ENCODE measurements around the gene YES1.
"Not testable (repeated sequence)": the region's sequence is repeated elsewhere in the genome, so short reads cannot be mapped to it uniquely, and the experiment has no call there.

YES1 gene

DNA sequence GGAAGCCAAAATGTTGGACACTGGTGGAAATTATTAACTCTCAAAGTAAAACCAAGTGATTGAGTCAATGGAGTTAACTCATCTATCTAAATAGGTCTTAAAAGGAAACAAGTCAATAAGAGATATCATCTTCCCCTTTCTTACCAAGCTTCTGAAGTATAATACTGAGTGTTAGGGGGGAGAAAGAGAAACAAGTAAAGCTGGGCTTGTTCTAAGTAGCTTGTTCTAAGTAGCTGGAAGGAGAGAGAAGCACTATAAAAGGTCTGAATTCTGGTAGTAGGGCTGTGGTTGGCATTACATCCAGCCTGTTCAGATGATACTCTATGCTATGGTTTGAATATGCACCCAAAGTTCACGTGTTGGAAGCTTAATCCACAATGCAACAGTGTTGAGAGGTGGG is 26.8 kb downstream of the YES1 start:
- DNase-seq, result no peak

DNA sequence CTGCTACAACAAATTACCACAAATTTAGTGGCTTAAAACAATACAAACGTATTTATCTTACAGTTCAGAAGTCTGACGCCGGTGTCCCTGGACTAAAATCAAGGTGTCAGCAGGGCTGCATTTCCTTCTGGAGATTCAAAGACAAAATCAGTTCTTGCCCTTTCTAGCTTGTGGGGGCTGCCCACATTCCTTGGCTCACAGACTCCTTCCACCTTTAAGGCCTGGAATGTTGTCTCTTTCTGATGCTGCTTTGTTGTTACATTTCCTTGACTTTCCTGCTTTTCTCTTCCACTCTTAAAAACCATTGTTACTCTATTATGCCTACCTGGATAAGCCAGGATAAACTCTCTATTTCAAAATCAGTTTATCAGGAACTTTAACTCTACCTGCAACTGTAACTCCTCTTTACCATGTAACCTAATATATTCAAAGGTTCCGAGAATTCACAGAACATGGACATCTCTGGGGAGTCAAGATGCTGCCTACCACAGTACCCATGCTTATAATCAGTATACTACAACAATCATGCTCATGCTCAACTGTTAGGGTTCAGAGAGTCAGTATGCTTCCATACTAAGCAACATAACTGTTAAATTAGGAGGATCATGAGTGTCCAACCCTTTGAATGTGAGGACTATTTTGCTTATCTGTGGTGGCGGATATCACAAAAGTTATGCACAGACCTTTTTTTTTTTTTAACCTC is 27.4 kb downstream of the YES1 start:
- no peak for DNase-seq

DNA sequence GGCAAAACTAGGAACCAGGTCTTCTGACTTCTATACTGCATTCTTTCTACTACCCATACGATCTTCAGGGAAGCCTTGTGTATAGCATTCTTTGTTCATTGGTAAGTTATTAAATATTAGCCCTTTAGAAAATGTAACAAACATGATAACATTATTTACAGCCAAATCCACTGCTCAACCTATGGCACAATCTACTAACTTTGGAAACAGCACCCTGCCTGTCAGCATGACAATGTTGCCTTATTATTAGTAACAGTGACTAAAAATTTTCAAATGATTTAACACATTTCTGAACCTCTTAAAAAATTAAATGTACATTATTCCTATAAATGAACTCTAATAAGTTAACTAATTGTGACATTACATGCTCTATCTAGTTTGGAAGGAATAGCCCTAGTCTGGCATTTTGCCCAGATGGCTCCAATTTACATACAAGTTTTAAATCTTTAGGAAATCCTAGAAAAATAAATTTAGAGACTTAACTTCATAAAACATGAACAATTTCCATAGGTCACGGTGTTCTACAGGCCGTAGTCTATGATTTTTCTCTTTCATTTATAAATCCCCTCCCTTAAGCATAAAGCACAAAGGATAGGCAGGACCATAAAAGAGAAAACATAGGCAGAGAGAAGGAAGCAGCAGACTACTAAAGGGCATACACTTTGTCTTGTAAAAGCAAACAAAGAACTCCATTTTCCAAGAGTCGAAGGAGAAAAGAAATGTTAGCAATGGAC is 33.7 kb downstream of the YES1 start:
- DNase-seq, result no peak

DNA sequence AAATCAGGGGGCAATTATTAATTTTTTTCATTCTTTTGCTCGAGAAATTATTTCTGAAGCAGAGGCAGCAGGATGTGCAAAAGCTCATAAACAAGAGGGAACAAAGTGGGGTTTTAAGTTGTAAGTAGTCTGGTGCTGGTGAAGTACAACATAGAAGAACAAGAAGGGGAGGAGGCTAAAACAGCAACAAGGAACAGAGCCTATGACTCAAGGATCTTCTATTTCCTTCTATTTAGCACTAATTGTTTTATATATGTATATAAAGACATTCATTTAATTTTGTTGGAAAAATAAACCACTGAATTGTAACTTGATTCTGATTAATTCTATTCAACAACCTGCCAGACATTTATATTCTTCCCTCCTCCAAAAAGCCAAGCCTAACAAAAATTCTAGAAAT is 35.0 kb downstream of the YES1 start:
- DNase-seq, result no peak

DNA sequence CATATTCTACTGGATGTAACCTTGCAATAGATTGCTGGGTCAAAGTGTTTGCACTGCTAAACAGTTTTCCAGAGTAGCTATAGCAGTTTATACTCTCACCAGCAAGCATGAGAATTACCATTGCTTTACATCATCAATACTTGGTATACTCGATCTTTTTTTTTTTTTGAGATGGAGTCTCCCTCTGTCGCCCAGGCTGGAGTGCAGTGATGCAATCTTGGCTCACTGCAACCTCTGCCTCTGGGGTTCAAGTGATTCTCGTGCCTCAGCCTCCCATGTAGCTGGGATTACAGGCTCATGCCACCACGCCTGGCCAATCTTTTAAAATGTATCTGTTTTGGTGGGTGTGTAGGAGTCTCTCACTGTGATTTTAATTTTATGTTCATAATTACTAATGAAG is 36.0 kb downstream of the YES1 start:
- DNase-seq, result not testable (repeated sequence)

DNA sequence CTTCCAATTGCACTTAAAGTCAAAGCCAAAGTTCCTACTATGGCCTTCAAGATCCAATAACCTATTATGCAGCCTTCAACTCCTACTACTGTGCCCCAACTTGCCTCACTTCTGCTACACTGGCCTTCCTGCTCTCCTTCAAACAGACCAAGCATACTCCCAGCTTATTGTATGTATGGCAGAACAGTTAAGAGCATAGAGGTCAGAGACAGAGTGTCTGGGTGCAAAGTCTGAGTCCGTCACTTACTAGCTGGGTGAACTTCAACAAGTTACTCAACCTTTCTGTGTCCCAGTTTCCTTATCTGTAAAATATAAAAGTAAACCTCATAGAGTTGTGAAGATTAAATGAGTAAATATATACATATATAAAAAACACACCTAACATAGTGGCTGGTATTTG is 37.2 kb downstream of the YES1 start:
- no peak for DNase-seq

DNA sequence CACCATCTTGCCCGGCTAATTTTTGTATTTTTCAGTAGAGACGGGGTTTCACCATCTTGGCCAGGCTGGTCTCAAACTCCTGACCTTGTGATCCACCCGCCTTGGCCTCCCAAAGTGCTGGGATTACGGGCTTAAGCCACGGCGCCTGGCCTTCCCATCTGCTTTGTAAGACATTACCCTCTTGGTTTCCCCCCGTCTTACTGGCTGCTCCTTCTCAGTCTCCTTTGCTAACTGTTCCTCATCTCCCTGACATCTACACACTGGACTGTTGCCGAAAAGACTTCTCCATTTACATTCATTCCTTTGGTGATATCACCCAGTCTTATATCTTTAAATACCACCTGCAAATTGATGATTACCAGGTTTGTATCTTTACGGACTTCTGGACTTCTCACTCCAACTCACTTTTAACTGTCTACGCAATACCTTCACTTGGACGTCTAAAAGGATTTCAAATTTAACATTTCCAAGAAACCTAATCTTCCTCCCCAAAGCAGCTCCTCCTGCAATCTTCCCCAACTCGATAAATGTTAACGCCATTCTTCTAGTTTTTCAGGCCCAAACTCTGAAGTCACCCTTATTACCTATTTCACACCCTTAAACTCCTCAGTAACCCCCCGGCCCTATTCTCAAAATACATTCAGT is 37.9 kb downstream of the YES1 start:
- no peak for DNase-seq

DNA sequence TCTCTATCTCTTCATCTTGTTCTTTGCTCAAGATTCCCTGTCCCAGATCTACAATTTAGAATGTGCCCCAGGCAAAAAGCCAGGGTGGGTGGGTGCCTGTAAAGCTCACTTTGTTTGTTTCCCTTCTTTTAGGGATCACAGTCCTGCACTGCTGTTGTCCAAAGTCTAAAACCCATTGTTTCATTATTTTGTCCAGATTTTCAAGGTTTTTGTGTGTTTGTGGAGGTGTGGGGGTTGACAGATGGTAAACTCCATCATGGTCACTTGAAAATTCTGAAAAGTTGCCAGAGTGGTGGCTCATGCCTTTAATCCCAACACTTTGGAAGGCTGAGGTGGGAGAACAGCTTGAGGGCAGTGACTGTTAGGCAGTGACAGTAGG is 41.5 kb downstream of the YES1 start:
- DNase-seq, result no peak

DNA sequence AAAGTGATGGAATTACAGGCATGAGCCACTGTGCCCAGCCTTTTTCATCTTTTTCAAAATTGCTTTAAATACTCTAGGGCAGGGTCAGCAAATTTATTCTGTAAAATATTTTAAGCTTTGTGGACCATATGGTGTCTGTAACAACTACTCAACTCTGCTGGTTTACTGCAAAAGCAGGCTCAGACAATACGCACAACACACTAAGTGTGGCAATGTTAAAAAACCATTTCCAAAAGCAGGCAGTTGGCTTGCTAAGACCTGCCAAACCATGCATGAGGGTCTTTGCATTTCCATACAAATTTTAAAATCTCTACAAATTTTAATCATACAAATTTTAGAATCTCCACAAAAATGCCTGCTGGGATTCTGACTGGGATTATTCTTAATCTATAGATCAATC is 44.1 kb downstream of the YES1 start:
- DNase-seq, result no peak

DNA sequence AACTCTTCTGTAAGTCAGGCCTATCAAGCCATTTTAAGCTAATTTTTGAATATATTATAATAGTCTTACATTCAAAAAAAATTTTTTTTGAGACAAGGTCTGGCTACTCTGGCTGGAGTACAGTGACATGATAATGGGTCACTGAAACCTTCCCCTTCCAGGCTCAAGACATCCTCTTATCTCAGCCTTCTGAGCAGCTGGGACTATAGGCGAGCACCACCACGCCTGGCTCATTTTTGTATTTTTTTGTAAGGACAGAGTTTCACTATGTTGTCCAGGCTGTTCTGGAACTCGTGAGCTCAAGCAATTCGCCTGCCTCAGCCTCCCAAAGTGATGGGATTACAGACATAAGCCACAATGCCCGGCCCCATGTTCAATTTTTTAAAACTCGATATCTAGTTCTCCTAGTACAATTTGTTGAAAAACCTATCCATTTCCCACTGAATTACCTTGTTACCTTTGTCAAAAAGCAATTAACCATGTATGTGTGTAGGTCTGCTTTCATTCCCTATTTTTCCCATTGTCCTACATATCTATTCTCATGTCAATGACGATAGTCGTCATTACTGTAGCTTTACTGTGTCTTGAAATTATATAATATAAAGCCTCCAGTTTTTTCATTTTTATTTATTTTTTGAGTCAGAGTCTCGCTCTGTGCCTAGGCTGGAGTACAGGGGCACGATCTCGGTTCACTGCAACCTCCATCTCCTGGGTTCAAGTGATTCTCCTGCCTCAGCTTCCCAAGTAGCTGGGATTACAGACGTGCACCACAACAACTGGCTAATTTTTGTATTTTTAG is 44.8 kb downstream of the YES1 start:
- DNase-seq, result no peak

DNA sequence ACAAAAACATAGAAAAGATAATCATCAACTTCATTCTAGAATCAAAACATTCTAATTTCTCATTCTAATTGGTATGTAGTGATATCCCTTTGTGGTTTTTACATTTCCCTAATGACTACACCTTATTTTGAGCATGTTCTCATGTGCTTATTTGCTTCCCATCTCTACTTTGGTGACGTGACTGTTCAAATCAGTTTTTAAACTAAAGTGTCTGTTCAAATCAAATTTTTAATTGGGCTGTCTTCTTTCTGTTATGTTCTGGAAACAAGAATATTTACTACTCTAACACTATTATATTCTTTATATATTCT is 45.5 kb downstream of the YES1 start:
- DNase-seq, result no peak

DNA sequence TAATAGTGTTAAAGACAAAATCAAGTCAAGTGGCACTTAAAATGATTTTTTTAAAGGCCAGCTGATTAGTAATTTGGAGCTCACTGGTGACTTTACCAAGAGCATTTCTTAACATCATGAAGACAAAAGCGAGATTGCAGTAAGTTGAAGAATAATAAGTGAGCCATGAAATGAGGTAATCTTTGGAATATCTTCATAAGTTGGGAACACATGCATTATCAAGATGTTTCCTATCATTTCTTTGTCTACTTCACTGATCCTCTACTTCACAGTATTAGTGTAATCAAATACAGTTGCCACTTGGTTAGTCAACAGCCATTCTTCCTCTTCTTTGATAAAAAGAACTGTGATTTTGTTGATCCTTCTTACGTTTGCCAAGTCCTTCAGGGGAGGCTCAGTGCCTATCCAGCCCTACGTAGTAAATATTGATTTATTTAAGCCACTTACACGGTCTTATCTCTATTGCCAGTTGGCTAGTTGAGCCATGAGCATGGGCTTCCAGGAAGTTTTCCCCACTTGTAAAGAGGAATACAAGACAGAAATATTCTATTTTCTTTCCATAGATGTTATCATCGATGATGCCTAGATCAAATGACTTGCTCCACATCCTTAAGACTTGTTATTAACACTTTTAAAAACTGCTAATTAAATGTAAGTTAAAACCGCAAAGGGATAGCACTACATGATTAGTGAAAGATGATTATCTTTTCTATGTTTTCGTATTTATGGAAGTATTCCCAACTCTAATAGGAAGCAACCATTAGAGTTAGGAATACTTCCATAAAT is 46.1 kb downstream of the YES1 start:
- DNase-seq, result no peak

DNA sequence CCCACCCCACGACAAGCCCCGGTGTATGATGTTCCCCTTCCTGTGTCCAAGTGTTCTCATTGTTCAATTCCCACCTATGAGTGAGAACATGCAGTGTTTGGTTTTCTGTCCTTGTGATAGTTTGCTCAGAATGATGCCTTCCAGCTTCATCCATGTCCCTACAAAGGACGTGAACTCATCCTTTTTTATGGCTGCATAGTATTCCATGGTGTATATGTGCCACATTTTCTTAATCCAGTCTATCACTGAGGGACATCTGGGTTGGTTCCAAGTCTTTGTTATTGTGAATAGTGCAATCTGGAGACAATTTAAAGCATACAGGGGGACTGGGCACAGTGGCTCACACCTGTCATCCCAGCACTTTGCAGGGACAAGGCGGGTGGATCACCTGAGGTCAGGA is 52.2 kb downstream of the YES1 start:
- not testable (repeated sequence) for DNase-seq

DNA sequence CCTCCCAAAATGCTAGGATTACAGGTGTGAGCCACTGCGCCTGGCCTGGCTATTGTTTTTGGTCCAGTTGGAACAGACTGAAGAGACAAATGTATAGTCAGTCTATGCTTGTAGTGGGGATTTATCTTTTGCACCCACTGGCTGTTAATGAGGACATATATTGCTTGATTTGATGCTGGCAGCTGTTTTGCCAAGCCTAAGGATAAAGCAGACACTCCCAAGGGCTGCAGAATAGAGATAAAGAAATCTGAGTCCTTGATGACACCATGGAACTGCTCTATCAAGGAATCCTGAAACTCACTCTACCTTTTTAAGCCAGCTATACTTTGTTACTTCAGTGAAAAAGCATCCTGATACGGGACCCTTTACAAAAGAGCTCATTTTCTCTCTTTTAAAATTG is 56.5 kb downstream of the YES1 start:
- no peak for DNase-seq

DNA sequence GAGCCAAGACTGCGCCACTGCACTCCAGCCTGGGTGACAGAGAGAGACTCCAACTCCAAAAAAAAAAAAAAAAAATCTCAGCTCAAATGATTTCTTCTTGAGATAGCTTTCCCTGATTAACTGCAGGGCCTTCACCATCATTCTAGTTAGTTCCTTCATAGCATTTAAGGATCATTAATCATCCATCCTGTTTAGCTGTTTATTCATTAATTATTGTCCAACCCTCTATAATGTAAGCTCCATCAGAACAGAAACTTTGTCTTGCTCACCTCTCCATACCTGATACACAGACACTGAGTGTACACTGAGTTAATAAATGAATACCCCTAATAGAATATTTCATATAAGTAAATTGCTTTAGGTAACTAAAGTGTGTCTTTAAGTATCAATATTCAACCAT is 57.4 kb downstream of the YES1 start:
- DNase-seq, result no peak

DNA sequence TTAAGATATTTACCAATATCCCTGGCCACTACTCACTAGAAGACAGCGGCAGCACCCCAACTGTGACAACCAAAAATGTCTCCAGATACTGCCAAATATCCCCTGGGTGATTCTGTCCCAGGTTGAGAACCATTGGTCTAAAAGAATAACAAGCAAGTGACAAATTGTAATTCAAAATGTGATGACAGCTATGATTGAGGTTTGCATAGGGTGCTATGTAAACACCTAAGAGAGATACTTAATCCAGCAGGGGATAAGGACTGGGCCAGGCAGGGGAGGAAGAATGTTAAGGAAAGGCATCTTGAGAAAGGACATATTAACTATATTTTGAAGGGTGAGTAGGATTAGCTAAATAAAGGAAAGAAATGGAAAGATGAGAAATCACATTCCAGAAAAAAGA is 61.6 kb downstream of the YES1 start:
- no peak for DNase-seq

DNA sequence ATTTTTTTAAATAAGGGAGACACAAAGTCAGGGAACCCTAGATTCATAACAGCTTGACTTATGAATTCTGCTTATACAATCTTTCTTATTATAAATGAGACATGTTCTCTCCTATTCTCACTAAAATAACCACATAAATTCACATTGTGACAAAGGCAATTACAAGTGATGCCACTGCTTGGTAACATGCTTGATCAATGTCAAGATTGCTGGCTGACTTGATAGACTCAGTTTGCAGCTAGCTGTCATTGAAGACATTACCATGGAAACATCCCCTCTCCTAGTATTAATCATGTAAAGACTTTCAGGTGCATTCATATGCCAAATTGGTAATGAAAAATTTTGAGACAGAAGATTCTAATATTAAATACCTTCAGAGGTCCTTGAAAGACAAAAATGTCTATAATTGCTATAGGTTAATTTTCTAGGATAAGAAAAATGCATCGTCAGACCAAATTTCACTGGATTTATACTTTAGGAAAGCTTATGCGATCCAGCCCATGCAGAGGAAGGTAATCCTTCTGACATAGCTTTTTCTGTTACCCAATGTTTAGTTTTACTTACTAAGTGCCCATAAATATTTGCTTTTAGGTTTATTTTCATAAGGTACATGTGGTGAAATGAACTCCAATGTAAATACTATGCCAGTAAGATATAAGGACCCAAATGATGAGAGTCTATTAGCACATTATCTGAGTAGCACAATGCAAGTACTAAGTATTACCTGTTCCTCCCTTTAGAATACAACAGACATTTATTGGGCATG is 67.0 kb downstream of the YES1 start:
- no peak for DNase-seq

DNA sequence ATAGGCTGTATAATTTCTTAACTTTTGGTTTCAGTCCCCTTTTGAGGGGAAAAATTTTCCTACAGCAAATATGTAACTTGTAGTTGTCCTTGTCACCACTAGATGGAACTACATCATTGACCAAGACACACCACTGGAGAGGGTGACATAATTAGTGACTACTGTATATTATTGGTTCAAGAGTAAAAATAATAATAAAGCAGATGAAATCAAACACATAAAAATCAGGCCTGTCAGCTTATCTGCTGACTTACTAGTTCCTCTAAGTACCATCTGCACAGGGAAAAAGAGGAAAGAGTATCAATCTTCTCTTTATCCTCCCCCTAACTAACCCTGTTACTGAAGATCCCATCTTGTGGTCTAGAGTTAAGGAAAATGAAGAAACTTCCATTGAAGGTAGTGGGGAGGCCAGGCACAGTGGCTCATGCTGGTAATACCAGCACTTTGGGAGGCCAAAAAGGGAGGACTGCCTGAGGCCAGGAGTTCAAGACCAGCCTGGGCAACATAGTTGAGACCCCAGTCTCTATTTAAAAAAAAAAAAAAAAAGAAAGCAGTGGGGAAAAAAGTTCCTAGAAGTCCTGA is 70.0 kb downstream of the YES1 start:
- peak in 2 of 58 donors; percentile 6 to 8 for DNase-seq

DNA sequence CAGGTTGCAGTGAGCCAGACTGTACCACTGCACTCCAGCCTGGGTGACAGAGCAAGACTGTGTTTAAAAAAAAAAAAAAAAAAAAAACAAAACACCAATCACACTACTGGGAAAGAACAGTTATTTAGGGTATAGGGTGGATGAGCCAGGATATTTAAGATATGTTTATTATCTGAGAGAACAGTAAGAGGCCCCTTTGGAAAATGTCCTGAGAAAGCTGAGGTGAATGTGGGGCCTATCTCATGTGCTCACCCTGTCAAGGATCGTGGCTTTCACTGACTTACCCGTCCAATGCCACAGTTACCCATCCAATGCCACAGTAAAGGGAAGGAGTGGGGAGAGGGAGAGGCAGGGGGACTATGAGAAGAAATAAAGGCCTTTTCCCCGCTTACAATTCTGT is 79.7 kb downstream of the YES1 start:
- DNase-seq, result no peak

DNA sequence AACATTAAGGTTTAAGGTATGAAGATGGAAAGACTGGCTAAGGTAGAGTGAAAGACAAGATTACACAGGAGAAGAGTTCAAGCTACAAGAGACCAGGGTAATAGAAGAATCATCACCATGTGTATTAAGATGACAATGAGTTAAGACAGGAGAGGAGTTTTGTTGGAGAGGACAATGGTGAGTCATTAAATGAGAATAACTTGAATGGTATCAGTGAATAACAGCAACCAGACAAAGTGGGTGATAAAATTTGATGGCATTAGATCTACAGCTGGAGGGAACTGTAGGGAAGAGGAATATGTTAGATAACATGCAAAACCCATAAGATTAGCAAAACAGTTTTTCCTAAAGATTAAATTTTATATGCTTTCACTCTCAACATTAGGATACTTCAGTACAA is 80.9 kb downstream of the YES1 start:
- no peak for DNase-seq

All from anterior cingulate cortex (tissue), 58 donors.